MM.1S (cell line): ENCODE data around the gene MVP.

Experiments used
- CTCF ChIP-seq: fragments of 300-600 bp; sonication (generic); IDR thresholded peaks from 2 replicates; pipeline ENCODE4 v1.5.1; 2016; ENCODE audit warnings: antibody characterized with exemption, low read length, mixed read lengths
- EZH2 ChIP-seq: fragments of 300-600 bp; sonication (generic); optimal IDR thresholded peaks from 2 replicates; pipeline ENCODE3; 2017; ENCODE audit warnings: low read depth, mild to moderate bottlenecking, antibody characterized with exemption, low read length, mixed read lengths

DNA sequence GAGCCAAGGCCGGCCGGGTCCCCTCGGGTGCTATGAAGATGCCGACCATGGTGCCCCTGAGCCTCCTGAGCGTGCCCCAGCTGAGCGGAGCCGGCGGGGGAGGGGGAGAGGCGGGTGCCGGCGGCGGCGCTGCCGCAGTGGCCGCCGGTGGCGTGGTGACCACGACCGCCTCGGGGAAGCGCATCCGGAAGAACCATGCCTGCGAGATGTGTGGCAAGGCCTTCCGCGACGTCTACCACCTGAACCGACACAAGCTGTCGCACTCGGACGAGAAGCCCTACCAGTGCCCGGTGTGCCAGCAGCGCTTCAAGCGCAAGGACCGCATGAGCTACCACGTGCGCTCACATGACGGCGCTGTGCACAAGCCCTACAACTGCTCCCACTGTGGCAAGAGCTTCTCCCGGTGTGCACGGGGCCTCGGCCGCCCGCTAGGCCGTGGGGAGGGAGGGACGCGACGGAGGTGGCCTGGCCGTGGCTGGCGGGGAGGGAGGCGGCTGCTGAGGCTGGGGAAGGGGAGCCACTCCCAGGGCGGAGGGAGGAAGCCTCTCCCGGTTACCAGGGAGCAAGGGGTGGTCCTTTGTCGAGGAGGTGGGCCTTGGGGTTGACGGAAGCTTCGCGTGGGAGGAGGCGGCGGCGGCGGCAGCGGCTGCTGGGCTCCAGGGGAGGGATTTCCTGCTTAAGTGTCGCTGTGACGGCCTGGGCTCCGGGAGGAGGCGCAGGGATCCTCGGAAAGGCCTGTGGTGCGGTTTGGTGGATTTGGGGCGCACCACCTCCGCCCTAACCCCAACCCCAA lies 12.6 kb upstream of the MVP start:
- TF ChIP-seq CTCF (peak; percentile 56), EZH2 (no peak)
